GM18868 (cell line): ENCODE data around the gene CDC26.
"Not testable (repeated sequence)": the region's sequence is repeated elsewhere in the genome, so short reads cannot be mapped to it uniquely, and the experiment has no call there.

Source experiments
- ATAC-seq: cut with Tn5 transposase; IDR thresholded peaks from one replicate; pipeline ENCODE4 v1.9.1; 2021; ENCODE audit warnings: mild to moderate bottlenecking, moderate library complexity; ENCODE audit not compliant: unreplicated experiment

Gene CDC26

DNA sequence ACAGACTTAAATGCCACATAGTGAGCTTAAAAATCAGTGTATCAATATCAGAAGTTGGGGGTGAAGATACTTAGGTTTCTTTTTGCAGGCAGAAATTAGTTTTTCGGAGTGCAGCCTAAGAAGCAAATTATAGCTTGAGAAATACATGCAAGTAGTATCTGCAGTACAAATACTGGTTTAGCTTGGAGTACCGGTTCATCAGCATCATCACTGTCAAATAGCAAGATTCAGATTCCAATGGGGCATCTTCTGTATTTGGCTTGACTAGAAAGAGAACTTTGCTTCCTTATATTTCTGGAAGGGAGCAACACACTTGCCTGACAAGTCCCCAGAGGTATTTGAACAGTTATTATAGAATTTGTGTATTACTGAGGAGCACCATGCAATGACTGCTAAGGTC lies 34.2 kb downstream of the CDC26 start:
- ATAC-seq = no peak

GRCh38 chr9:113238859-113239232 lies 36.5 kb downstream of the CDC26 start:
- no peak for ATAC-seq

DNA sequence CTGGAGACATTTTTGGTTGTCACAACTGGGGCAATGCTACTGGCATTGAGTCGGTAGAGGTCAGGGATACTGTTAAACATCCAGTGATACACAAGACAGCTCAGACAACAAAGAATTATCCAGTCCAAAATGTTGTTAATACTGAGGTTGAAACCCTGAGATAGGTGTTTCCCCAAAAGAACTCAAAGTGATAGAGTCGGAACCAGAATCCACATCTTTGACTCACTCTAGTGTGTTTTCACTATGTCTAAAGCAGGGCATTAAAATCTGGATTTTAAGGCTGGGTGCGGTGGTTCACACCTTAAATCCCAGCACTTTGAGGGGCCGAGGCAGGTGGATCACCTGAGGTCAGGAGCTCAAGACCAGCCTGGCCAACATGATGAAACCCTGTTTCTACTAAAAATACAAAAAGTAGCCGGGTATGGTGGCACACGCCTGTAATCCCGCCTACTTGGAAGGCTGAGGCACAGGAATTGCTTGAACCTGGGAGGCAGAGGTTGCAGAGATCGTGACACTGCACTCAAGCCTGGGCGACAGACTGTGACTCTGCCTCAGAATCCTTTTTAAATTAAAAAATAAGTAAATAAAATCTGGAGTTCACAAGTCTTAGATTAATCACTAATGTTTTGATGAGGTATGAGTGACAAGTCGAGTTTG lies 37.0 kb downstream of the CDC26 start:
- no peak for ATAC-seq

GRCh38 chr9:113237026-113237425 lies 38.3 kb downstream of the CDC26 start:
- no peak for ATAC-seq

DNA sequence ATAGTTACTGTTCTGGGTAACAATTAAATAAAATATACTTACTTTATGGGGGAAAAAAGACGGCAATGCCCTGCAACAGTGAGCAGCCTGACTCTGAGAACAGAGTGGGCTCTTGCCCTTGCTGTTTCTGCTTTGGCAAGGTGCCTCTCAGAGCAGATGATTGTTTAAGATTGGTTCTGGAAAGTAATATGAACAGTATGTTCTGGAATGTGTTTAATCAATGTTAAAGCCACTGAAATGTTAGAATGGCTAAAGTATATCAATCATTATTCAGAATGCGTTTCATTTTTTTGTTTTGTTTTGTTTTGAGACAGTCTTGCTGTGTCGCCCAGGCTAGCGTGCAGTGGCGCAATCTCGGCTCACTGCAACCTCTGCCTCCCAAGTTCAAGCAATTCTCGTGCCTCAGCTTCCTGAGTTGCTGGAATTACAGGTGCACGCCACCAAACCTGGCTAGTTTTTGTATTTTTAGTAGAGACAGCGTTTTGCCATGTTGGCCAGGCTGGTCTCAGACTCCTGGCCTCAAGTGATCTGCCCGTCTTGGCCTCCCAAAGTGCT lies 39.6 kb downstream of the CDC26 start:
- not testable (repeated sequence) for ATAC-seq

- no peak for ATAC-seq
Observed at GRCh38 chr9:113231701-113232100, 43.7 kb downstream of the CDC26 start.

DNA sequence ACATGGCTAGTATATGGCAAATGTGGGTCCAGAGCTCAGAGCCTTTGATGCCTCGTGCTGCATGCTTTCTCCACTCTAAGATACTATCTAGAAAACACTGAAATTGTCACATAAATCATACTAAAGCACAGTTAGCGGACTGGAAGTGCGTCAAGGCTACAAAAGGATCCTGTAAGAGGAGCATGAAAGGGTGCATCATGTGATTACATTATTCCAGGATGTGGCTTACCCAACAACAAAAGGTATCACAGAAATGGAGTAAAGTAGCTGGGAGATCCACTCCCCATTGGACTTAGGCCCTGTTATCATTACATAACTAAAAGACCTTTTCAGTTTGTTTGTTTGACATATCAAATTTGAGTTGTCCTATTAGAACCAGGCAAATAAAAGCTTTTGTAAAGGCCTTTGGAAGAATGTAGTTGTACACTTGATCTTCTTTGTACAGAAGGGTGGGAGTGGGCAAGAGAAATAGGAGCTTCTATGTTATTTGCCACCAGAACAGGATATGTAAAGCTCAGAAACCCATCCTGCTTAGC lies 47.2 kb downstream of the CDC26 start:
- no peak for ATAC-seq

DNA sequence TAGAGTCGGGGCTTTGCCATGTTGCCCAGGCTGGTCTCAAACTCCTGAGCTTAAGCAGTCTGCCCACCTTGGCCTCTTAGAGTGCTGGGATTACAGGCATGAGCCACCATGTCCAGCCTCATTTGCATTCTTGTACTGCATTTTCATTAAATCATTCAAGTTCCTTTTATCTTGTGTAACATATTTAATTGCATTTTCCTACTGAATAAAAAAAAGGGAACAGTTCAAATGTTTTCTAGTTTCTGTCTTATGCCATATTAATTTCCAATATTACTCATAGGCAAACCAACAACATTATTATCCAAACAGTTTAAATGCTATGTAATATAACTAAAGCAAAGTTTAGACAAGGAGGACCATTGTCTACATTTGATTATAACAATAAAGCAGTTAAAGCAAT lies 47.9 kb downstream of the CDC26 start:
- ATAC-seq = no peak

- no peak for ATAC-seq
Observed at GRCh38 chr9:113223963-113224362, 51.4 kb downstream of the CDC26 start.

DNA sequence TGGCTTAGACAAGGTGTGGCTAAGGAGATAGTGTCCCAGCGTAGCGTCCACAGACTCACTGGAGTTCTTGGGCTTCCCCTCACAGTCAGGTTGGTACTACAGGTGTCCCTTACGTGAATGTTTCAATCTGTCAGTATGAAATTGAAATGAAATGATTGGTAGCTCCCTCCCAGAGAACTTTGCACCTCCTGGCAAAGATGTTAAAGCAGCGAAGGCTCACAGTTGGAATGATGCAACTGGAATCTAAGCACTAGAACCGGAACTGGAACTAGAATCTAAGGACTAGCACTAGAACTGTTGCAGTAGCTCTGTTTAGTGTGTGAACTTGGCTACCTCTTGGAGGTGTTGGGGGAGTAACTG lies 52.9 kb downstream of the CDC26 start:
- no peak for ATAC-seq

GRCh38 chr9:113221800-113222481 lies 53.4 kb downstream of the CDC26 start:
- ATAC-seq = no peak

GRCh38 chr9:113221003-113221799 lies 54.2 kb downstream of the CDC26 start, which contains the start of the genes FKBP15 and SLC31A1:
Gene FKBP15 (minus strand): TSS chr9:113221277. CDS start chr9:113221243, 34 bp downstream.
Gene SLC31A1 (plus strand): TSS chr9:113221544. CDS start chr9:113256149, 34,605 bp downstream.
- ATAC-seq = peak; percentile 85

DNA sequence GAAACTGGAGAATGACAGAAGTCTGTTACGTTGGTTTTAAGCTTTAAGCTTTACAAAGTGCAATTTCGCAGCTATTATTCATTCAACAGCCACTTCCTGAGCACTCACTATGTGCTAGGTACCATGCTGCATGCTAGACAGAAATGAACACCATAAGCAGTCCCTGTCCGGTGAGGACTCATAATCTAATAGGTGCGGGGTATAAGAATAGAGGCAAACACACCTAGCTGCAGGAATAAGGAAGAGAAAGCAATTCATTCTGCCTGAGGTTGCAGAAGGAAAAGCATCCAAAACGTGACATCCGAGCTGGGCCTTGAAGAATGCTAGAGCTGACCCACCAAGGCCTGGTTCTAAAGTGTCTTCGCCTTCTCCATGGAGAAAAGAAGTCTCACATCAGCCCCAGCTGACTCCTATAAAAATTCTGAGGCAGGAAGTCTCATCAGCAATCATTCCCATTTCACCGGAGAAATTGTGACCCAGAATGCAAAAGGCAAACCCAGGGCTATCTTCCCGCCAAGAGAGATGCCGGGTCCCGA lies 54.8 kb downstream of the CDC26 start:
- ATAC-seq = no peak

- peak; percentile 60 for ATAC-seq
Observed at GRCh38 chr9:113219969-113220368, 55.4 kb downstream of the CDC26 start.

- peak; percentile 48 for ATAC-seq
Observed at GRCh38 chr9:113219186-113219936, 56.0 kb downstream of the CDC26 start.
